IPS-18c (cell line): ENCODE results near the gene MICAL3.

Experiments used
- H3K4me3 ChIP-seq: 2 replicates; pipeline ENCODE4 v1.7.0; 2013; ENCODE audit warnings: low read depth, mild to moderate bottlenecking, low read length, moderate library complexity; ENCODE audit not compliant: insufficient read depth
- H3K9me3 ChIP-seq: one replicate; pipeline ENCODE4 v1.6.1; 2013; ENCODE audit warnings: mild to moderate bottlenecking, low read length, moderate library complexity; ENCODE audit not compliant: control insufficient read depth, insufficient read depth

MICAL3 gene

GRCh38 chr22:17808693-17809403, 215.5 kb downstream of the MICAL3 start:
- Histone ChIP-seq H3K9me3 (no peaks in the 10 kb centered on the region), H3K4me3 (no peak overlapping the region)

- no peak overlapping the region for H3K4me3 ChIP-seq
- no peaks in the 10 kb centered on the region for H3K9me3 ChIP-seq
Measured at GRCh38 chr22:17807578-17808410, 216.6 kb downstream of the MICAL3 start.

- Histone ChIP-seq H3K9me3 (no peaks in the 10 kb centered on the region), H3K4me3 (no peak overlapping the region)
Measured at GRCh38 chr22:17807086-17807485, 217.3 kb downstream of the MICAL3 start.

GRCh38 chr22:17806437-17806836, 217.9 kb downstream of the MICAL3 start:
- Histone ChIP-seq H3K4me3 (no peak overlapping the region), H3K9me3 (no peaks in the 10 kb centered on the region)

GRCh38 chr22:17804331-17805080, 219.9 kb downstream of the MICAL3 start:
- Histone ChIP-seq H3K9me3 (no peaks in the 10 kb centered on the region), H3K4me3 (no peak overlapping the region)

GRCh38 chr22:17803609-17804270, 220.6 kb downstream of the MICAL3 start:
- no peak overlapping the region for H3K4me3 ChIP-seq
- H3K9me3 ChIP-seq: no peaks in the 10 kb centered on the region

GRCh38 chr22:17802822-17803221, 221.5 kb downstream of the MICAL3 start:
- no peaks in the 10 kb centered on the region for H3K9me3 ChIP-seq
- no peak overlapping the region for H3K4me3 ChIP-seq

- H3K9me3 ChIP-seq: no peaks in the 10 kb centered on the region
- no peak overlapping the region for H3K4me3 ChIP-seq
Measured at GRCh38 chr22:17802411-17802810, 221.9 kb downstream of the MICAL3 start.

GRCh38 chr22:17797721-17798559, 226.4 kb downstream of the MICAL3 start:
- Histone ChIP-seq H3K9me3 (no peaks in the 10 kb centered on the region), H3K4me3 (no peak overlapping the region)

GRCh38 chr22:17796695-17797094, 227.7 kb downstream of the MICAL3 start:
- no peaks in the 10 kb centered on the region for H3K9me3 ChIP-seq
- no peak overlapping the region for H3K4me3 ChIP-seq

GRCh38 chr22:17795661-17796548, 228.5 kb downstream of the MICAL3 start:
- Histone ChIP-seq H3K4me3 (no peak overlapping the region), H3K9me3 (no peaks in the 10 kb centered on the region)

- Histone ChIP-seq H3K9me3 (no peaks in the 10 kb centered on the region), H3K4me3 (no peak overlapping the region)
Measured at GRCh38 chr22:17794726-17795542, 229.4 kb downstream of the MICAL3 start.

- Histone ChIP-seq H3K4me3 (no peak overlapping the region), H3K9me3 (peaks cover 3% of the 10 kb centered on the region)
Measured at GRCh38 chr22:17792854-17793434, 231.4 kb downstream of the MICAL3 start.

- no peak overlapping the region for H3K4me3 ChIP-seq
- peaks cover 3% of the 10 kb centered on the region for H3K9me3 ChIP-seq
Measured at GRCh38 chr22:17792299-17792698, 232.1 kb downstream of the MICAL3 start.

GRCh38 chr22:17791196-17791595, 233.2 kb downstream of the MICAL3 start:
- Histone ChIP-seq H3K9me3 (peaks cover 3% of the 10 kb centered on the region), H3K4me3 (no peak overlapping the region)
